GM19043 (cell line): ENCODE data around the gene CCKAR.
"Not testable (repeated sequence)": the region's sequence is repeated elsewhere in the genome, so short reads cannot be mapped to it uniquely, and the experiment has no call there.

Experiments used
- ATAC-seq: cut with Tn5 transposase; IDR thresholded peaks from one replicate; pipeline ENCODE4 v1.9.1; 2021; ENCODE audit warnings: low read depth; ENCODE audit not compliant: unreplicated experiment

CCKAR gene, protein sequence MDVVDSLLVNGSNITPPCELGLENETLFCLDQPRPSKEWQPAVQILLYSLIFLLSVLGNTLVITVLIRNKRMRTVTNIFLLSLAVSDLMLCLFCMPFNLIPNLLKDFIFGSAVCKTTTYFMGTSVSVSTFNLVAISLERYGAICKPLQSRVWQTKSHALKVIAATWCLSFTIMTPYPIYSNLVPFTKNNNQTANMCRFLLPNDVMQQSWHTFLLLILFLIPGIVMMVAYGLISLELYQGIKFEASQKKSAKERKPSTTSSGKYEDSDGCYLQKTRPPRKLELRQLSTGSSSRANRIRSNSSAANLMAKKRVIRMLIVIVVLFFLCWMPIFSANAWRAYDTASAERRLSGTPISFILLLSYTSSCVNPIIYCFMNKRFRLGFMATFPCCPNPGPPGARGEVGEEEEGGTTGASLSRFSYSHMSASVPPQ

DNA sequence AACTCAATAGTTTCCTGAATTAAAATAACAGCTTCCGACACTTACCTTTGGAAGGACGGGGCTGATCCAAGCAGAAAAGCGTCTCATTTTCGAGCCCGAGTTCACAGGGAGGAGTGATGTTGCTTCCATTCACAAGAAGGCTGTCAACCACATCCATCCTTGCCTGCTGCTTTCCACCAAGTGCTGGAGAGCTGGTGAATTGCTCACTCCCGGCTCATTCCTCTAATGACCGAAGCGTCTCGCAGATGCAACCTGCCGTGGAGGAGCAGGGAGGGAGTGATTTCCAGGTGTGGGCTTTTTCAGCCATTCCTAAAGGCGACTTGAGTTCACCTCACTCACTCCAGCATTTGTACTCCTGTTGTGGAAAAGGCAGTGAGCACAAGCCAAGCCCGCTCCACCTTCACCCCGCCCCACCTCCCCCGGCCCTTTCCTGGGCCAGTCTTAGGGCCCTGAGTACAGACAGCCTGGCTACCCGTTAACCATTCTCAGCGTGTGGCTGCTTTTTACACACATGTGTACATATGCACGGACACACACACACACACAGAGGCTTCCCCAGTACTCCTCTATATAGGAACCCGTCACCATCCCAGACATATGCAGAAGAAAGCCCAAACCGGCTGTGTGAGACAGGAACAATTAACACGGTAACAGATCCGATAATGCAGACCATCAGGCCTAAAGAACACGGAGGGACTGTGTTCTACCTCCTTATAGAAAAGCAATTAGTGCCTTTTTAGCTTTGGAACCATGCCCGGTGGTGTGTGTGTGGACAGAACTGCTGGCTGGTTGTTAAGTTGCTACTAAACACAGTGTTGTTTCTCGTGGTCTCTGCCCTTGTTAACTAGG, at the start of gene CCKAR:
Gene CCKAR (minus strand): TSS at position 374 of the 849 bp plus-strand sequence. CDS start 217 bp downstream, at position 157.
- ATAC-seq: no peak

DNA sequence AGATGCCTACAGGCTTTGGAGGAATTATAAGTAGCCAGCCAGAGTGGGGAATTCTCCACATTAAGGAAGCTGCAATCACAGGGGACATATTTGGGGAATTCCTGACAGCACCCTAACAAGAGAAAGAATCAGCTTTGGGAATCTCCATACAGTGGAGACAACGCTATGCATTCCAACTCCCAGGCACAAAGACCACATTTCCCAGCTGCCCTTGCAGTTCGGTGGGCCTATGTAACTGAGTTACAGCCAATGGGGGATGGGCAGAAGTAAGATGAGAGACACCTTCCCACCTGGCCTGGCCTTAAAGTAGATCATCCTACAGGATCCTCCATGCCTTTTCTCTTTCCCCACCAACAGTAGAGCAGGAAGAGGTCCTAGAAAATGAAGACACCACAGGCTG, 43.4 kb upstream of the CCKAR start:
- ATAC-seq: no peak

DNA sequence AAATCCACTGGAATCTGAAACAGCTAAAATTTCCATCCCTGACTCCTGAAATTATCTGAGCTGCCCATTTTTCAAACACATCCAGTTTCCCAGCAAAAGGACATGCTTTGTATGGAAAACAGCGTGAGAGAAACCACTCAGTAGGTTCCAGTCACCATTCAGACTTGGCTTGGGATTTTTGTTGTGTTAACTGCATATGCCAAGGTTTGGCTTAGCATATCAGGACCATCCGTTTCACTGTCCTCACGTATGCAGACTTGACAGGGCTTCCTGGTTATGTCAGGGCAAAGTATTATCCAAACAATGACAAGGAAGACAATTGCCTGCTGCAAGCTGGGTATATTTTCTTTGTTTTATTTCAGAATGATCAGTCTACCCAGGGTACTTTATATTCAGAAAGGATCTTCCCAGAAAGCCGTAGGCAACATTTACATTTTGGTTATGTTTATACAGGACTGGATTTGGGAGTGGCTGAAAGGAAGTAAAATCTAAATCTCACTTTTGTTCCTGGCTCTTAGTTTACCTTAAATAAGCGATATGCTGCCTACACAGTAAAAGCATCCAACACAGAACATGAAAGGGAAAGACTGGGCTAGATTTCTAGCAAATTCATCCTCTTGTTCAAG, 41.3 kb upstream of the CCKAR start:
- ATAC-seq: no peak

DNA sequence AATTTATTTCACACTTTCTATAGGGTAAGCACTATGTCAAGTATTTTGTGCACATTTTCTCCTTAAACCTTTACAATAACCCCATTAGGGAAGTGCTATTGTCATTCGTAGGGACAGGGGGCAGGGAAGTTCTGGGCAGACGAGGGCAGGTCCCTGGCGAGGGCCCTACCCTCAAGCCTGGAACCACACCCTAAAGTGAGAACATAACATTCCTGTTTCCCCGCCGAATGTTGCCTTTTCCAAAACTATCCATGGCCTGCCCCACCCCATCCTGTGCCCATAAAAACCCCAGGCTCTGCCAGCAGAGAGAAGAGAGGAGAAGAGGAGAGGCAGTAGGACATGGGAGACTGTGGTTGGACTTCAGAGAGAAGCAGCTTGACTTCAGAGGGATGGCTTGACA, 39.8 kb upstream of the CCKAR start:
- no peak for ATAC-seq

DNA sequence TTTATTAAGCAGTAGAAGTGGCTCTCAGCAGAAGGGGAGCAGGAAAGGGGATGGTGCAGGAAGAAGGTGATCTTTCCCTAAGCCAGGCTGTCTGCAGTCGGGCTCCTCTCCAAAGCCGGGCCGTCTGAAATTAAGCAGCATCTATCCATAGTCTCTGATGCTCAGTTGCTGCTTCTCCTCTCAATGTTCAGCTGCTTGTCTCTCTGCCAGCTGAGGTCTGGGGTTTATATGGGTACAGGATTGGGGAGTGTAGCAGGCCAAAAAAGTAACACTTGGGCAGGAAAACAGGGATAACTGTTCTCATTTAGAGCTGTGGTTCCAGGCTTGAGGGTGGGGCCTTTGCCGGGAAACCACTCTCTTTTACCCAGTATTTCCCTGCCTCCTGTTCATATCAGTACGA, 39.2 kb upstream of the CCKAR start:
- no peak for ATAC-seq

DNA sequence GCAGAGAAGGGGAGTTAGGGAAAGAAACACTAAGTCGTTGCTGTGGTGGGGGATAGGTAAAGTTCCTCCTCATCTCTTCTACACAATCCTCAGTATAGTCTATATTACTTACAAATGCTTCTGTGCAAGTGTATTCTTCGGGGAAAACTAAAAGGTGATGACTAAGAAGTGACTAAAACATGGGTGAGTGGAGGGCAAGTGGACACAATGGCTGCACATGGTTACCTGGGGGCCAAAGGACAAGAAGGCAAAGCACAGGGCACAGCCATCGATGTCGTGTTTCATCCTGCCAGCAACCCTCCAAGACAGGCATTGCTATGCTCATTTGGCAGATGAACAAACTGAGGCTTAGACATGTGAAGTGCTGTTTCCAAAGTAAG, 35.5 kb upstream of the CCKAR start:
- ATAC-seq: no peak

DNA sequence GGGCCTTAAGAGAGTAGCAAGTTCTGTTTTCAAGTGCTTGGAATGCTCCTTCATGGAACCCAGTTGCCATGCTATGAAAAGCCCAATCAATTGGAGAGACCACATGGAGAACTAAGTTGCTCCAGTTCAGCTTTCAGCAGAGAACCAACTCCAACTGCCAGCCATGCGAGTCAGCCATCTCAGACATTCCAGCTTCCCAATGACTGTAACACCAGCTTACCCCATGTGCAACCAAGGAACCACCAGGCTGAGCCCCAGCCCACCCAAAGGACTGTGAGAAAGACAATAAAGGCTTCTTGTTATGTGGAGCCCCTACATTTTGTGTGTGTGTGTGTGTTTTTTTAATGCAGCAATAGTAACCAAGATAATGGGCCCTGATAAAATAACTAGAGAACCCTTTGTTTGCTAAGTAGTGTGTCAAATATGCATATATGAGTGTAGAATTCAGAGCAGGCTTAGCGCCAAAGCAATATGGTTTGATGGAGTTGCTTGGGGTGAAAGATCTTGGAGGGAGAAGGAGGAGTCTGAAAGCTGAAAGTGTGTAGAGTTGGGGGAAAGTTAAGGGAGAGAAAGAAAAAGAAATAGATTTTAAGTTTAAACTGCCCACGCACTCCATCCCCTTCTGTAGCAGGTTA, 35.0 kb upstream of the CCKAR start:
- ATAC-seq: no peak

DNA sequence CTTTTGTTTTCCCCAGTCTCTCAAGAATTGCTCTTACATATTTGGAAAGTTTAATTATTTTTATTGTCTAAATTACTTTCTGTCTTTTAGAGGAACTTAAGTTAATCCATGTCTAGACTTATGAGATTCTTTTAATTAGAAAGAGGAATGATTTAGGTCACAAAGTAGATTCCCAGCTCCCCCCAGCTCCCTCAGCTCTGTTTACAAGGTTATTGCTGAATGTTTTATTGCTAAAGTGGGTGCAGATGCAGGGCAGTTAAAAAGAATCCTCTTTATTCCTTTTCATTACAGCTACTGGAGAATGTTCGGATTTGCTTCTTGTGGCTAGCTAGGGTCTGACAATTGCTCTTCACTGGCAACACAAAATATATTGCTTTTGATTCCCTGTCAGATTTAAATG, 33.7 kb upstream of the CCKAR start:
- ATAC-seq: no peak

DNA sequence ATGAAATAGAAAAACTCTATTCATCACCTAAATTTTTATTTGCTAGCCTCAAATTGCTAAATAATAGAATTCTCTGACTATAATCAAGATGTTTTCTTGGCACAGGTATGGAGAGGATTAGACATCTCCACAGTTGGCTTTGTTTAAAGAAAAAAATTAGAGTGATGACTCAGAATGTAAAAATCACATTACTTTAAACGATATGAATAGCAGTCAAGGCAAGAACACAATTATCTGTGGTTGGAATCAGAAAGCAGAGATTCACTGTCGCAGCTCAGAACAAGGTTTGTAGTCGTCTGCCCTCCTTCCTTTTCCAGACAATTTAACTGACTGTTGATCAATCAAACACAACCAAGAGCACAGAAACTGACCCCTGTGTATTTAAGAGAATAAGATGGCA, 32.2 kb upstream of the CCKAR start:
- no peak for ATAC-seq

DNA sequence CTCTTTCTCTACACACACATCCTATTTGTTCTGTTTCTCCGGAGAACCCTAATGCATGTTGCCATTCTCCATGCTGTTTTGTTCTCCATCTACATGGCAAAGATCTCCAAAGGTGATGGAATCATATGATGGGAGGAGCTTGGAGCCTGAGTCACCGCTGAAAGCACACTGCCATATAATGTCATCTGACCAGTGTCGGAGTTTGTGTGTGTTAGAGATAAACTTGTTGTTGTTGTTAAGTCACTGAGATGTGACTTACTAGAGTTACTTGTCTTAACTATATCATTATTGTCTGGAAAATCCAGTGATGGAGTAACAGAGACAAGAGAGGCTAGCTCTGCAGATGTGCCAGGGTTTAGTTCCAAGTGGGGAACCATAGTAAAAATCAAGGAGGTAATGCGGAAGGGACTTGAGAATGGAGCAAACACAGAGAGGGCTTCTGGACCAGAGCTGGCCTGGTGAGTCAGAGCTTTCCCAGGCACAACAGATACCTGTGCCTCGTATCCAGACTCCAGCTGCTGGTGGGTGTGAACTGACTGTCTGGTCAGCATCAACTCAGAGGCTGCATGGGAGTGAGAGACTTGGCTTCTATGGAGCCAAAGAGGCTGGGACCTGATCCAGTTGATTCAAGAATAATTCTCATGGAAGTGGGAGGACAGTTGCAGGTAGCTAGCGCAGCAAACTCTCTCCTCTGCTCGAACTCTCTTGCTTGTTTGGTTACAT, 30.6 kb upstream of the CCKAR start:
- ATAC-seq: no peak

DNA sequence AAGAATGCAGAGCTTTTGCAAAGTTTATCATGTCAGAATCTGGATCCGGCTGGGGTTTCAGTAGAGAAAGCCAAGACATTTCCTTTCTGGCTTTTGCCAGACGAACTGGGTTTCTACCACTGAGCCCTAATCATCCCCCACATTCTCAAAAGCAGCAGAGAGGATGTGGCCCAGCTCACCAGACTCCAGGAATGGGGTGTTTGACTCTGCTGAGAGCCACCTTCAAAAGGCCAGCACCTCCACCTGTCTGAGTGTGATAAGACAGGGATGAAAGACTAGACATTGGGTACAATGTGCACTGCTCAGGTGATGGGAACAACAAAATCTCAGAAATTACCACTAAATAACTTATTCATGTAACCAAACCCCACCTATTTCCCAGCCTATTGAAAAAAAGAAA, 25.7 kb upstream of the CCKAR start:
- ATAC-seq: no peak

DNA sequence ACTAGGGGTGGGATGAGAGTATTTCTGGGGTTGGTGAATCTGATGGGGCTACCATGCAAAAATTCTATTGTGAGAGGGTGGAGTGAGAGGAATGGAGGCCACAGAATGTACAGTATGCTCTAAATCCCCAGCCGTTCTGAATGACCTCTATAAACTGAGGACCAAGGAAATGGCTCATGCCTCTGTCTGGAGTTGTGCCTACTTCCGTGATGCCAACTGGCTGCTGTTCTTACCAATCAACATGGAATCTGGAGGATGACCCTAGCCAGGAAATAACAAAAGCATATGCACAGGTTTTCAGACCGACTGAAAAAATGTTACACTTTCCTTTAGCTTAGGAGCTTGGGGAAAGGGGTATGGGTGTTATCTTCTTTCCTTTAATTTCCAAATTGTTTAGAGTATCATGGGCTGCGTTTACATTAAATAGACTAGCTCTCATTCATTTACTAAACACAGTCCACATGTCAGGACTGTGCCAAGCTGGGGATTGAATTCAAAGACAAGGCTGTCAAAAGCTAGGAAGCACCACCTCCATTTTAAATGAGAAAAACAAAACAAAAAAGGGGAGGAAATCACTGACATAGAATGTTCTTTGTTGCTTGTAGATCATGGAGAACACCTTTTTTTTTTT, 20.2 kb upstream of the CCKAR start:
- ATAC-seq: no peak

DNA sequence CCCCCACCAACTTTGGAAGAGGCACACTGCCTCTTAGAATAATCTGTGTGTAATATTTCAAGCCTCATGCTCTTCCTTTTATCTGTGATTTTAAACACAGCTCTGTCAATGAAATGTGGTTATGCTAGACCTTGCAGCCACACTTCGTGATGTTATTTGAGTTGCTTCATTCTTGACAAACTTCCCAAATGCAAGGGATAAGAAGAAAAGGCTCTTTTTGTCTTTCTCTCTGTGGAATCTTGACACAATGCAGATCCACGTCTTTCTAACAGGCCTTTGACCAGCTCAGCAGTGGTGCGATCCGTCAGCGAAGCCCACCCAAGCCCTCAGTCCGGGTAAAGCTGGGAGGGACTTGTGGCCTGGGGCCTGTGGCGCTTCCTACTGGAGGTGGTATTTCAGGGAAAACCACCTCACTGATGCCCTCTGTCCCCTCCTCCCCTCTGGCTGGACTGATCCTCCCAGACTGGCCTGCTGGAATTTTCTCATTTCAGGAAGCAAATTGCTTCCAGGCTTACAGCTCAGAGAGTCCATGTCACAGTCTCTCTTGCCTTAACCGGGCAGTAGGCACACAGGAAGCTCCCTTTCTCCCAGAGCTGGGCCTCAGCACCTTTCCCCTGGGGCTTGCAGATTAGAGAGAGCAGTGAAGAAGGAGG, 19.5 kb upstream of the CCKAR start:
- no peak for ATAC-seq

DNA sequence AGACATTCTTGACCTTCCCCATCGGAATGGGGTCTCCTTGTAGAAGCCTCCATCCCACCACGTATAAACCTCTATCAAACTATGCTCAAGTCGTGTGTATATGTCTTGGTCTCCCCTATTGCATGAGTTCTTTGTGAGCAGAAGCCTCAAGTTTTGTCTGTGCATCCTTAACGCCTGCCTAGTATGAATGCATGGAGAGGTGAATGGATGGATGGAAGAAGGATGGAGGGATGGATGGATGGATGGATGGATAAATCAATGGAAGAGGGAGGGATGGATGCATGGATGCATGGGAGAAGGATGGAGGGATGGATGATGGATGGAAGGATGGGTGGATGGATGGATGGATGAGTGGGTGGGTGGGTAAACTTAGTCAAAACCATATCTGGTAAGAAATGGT, 17.0 kb upstream of the CCKAR start:
- ATAC-seq: no peak

DNA sequence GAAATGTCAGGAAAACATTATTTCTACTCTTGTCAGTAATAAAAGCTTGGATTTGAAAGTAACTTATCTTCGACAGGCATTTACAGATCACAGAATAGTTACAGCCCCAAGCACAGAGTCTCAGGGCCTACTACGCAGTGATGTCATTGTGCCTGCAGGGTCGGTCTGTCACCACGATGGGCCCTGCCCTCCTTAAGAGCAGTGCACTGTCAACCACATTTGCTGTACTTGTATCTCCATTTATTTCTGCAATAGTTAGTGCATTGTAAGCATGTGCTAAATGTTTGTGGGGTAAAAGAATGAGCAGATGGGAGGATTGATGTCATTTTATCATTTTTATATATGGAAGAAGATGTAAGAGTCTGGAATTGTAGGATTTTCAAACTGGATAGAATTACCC, 13.6 kb upstream of the CCKAR start:
- ATAC-seq: no peak

DNA sequence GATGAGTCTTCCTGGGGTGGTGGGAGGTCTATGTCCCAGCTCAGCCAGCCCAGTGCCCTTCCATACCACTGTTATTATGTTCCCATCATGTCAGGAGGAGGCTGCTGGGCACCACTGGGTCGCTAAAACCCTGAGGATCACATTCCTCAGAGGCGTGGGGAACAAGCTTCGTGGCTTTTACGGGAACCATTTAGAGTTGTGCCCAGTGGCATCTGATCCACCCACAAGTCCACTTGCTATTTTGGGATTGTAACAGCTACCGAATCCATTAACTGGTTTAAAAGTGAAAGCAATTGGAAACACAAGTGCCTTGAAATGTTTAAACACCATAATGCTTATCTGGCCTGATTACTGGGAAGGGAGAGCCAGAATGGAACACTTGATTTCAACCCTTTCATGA, 13.1 kb upstream of the CCKAR start:
- ATAC-seq: no peak

DNA sequence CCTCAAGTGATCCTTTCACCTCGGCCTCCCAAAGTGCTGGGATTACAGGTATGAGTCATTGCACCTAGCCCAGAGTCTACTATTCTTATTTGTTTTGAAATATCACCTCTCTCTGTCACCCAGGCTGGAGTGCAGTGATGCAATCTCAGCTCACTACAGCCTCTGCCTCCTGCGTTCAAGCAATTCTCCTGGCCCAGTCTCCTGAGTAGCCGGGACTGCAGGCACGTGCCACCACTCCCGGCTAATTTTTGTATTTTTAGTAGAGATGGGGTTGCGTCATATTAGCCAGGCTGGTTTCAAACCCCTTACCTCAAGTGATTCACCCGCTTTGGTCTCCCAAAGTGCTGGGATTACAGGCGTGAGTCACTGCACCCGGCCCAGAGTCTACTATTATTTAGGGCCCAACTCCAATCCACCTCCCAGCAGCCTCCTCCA, 10.3 kb upstream of the CCKAR start:
- ATAC-seq: not testable (repeated sequence)

DNA sequence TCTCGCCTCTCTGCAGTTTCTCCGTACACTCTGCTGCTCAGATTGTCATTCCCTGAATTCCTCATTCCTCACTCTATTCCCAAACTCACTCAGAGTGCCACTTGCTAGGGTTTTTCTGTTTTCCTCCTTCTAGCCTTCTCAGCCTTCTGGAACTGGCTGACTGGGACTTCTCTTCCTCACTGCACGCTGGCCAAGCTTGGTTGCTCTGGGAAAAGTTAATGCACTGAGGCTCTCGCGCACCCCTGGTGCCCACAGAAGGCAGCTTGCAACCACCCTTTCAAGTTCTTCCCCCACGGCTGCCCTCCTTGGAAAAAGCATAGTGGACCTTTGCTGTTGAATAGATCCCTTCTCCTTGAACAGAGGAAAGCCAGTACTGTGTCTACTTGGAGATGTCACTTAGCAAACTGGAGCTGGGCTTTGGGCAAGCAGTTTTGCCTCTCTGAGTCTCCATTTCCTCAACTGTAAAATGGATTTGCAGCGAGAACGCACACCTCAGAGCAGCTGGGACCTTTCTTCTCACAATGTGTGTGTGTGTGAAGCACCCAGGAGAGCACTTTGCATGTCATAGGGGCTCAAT, 6.0 kb upstream of the CCKAR start:
- no peak for ATAC-seq

DNA sequence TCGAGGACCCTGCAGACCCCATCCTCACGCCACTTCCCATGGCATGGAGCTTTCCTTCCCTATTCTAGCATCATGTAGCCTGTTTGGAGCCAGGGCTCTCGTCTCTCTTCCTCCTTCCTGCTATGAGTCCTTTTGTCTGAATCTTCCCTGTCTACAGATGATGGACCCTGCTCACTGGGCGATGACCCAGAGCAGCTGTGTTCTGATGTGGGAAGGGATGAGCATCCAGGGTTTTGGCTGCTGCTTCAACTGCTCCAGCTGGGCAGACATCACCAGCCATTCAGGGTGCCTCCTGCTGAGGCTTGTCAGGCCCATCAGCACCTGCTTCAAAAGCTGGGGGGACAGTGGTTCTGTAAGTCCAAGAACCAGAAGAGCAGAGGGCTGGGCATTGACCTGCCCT, 3.2 kb upstream of the CCKAR start:
- ATAC-seq: no peak
